B cell (primary cell): ENCODE data around the gene SPCS1. TPM values are rescaled to one million over a fixed set of nuclear protein-coding genes. Genes with fewer than 3 reads are reported as not detected.

Experiments used
- ATAC-seq: fragments of 200-7000 bp; cut with Tn5 transposase; one replicate; pipeline ENCODE4 v1.10.0; 2021; ENCODE audit warnings: low read depth, mild to moderate bottlenecking, moderate number of reproducible peaks, moderate library complexity
- CTCF ChIA-PET: fragments of 350-600 bp; sonication (Branson Sonifier 250); formaldehyde crosslinking; loops from one replicate; lab custom pipeline; 2021; ENCODE audit warnings: antibody characterized with exemption, inconsistent platforms; lab: Charles Lee
- POLR2A ChIA-PET: fragments of 350-600 bp; sonication (Branson Sonifier 250); formaldehyde crosslinking; loops from one replicate; lab custom pipeline; 2021; ENCODE audit warnings: antibody characterized with exemption; lab: Charles Lee
- DNase-seq: peaks from one replicate; pipeline ENCODE4 v3.0.0; 2013
- H2AFZ ChIP-seq: 2 replicates; pipeline ENCODE4 v1.6.1; 2012; ENCODE audit warnings: mild to moderate bottlenecking, low read depth, low read length; ENCODE audit not compliant: insufficient read depth, poor library complexity, severe bottlenecking
- H3K27ac ChIP-seq, 2 donors: 1 replicate in 1 of 2; 2 replicates in 1 of 2; pipeline ENCODE4 v1.5.1; 2012 to 2013; ENCODE audit warnings: low read length in 2 of 2, mild to moderate bottlenecking in 2 of 2, moderate library complexity in 1 of 2
- H3K27me3 ChIP-seq, 4 experiments: fragments of 200-600 bp in 1 of 4; sonication (generic) in 1 of 4; replicated peaks in 1 of 4; 1 replicate in 2 of 4; 2 replicates in 2 of 4; pipeline versions ENCODE4 v1.6.1 to v1.7.0; 2013 to 2016; ENCODE audit warnings: low read length in 3 of 4, mild to moderate bottlenecking in 2 of 4, mixed read lengths in 1 of 4, moderate library complexity in 1 of 4; ENCODE audit not compliant: insufficient read depth in 4 of 4, control insufficient read depth in 3 of 4; ENCODE audit errors: control extremely low read depth in 1 of 4
- H3K36me3 ChIP-seq, 2 experiments: replicated peaks in 1 of 2; 1 replicate in 1 of 2; 2 replicates in 1 of 2; pipeline versions ENCODE4 v1.6.1 to v1.7.1; 2013; ENCODE audit warnings: low read length in 1 of 2; ENCODE audit not compliant: insufficient read depth in 2 of 2, control insufficient read depth in 1 of 2; ENCODE audit errors: control extremely low read depth in 1 of 2, extremely low read depth in 1 of 2
- H3K4me1 ChIP-seq, 2 donors: fragments of 200-600 bp in 1 of 2; sonication (generic) in 1 of 2; 1 replicate in 1 of 2; 2 replicates in 1 of 2; pipeline versions ENCODE4 v1.5.1 to v1.6.1; 2013 to 2017; ENCODE audit warnings: low read length in 2 of 2; ENCODE audit not compliant: control insufficient read depth in 2 of 2, insufficient read depth in 2 of 2
- H3K4me2 ChIP-seq: replicated peaks from 2 replicates; pipeline ENCODE3; 2012; ENCODE audit warnings: mild to moderate bottlenecking, low read depth, low read length; ENCODE audit not compliant: poor library complexity, severe bottlenecking
- H3K4me3 ChIP-seq, 5 experiments: fragments of 200-600 bp in 1 of 5; sonication (generic) in 1 of 5; 1 replicate in 3 of 5; 2 replicates in 2 of 5; pipeline versions ENCODE4 v1.5.1 to v1.7.0; 2011 to 2016; ENCODE audit warnings: low read length in 4 of 5, mild to moderate bottlenecking in 4 of 5, low read depth in 2 of 5, control low read depth in 1 of 5, moderate library complexity in 1 of 5; ENCODE audit not compliant: insufficient read depth in 1 of 5; ENCODE audit errors: control extremely low read depth in 1 of 5, extremely low read depth in 1 of 5
- H3K79me2 ChIP-seq: fragments of 200-600 bp; sonication (generic); one replicate; pipeline ENCODE4 v1.6.0; 2016; ENCODE audit warnings: low read length; ENCODE audit not compliant: control insufficient read depth, insufficient read depth
- H3K9ac ChIP-seq: fragments of 200-600 bp; sonication (generic); 2 replicates; pipeline ENCODE4 v1.6.1; 2017; ENCODE audit warnings: mild to moderate bottlenecking, low read length, moderate library complexity
- H3K9me3 ChIP-seq, 3 donors: one replicate each; pipeline versions ENCODE4 v1.6.1 to v1.7.1; 2013; ENCODE audit warnings: low read length in 2 of 3; ENCODE audit not compliant: control insufficient read depth in 2 of 3, insufficient read depth in 1 of 3; ENCODE audit errors: control extremely low read depth in 1 of 3
- H4K20me1 ChIP-seq: 2 replicates; pipeline ENCODE4 v1.6.0; 2012; ENCODE audit warnings: mild to moderate bottlenecking, low read length; ENCODE audit not compliant: insufficient read depth, control insufficient read depth, poor library complexity, severe bottlenecking
- H3K27ac Mint-ChIP-seq: one replicate; pipeline ENCODE4 v1.8.0; 2021; ENCODE audit warnings: mixed read lengths
- H3K27me3 Mint-ChIP-seq: one replicate; pipeline ENCODE4 v1.8.0; 2021; ENCODE audit warnings: mixed read lengths
- H3K4me1 Mint-ChIP-seq: one replicate; pipeline ENCODE4 v1.8.0; 2021; ENCODE audit warnings: mixed read lengths
- H3K4me3 Mint-ChIP-seq: one replicate; pipeline ENCODE4 v1.8.0; 2021; ENCODE audit warnings: mixed read lengths
- H3K9me3 Mint-ChIP-seq: one replicate; pipeline ENCODE4 v1.8.0; 2022; ENCODE audit warnings: mixed read lengths; ENCODE audit not compliant: insufficient read depth
- EZH2 ChIP-seq: IDR thresholded peaks from 2 replicates; pipeline ENCODE4 v1.6.1; 2012; ENCODE audit warnings: borderline replicate concordance, low read depth, mild to moderate bottlenecking, moderate library complexity, low read length; ENCODE audit not compliant: insufficient read depth, poor library complexity, severe bottlenecking
- WGBS: methylation state at CpG from one replicate; pipeline ENCODE4 v1.1.5; 2013; ENCODE audit warnings: missing lambda C conversion rate; ENCODE audit not compliant: insufficient coverage; 5-methylcytosine and 5-hydroxymethylcytosine counted together
- intact Hi-C: fragments of 100-400 bp; cut with micrococcal nuclease; formaldehyde crosslinking; loops from one replicate; pipeline ENCODE4 v1.10.0; 2022
- polyA plus RNA-seq: library from polyadenylated mRNA; depleted of rRNA; stranded (reverse); fragments of >200 nt; gene quantifications from 2 replicates; pipeline ENCODE4 v1.2.3, GENCODE V29; 2012
- total RNA-seq, 2 donors: library from RNA; stranded (reverse); fragments of 120-200 nt in 1 of 2; gene quantifications; 1 replicate in 1 of 2; 2 replicates in 1 of 2; pipeline versions ENCODE4 v1.2.3 to v1.2.4, GENCODE V29; 2013 to 2022
- TF ChIP-seq, protein P1 (sequence below): fragments of 200-600 bp; IDR thresholded peaks from one replicate; pipeline ENCODE4 v1.8.0; 2022; ENCODE audit warnings: antibody characterized with exemption, mild to moderate bottlenecking

Gene SPCS1
- total and polyA plus RNA-seq, 2 donors (not counting 1 experiment from before 2014, with no cell fraction given) = 64.5 to 82.2 TPM

DNA sequence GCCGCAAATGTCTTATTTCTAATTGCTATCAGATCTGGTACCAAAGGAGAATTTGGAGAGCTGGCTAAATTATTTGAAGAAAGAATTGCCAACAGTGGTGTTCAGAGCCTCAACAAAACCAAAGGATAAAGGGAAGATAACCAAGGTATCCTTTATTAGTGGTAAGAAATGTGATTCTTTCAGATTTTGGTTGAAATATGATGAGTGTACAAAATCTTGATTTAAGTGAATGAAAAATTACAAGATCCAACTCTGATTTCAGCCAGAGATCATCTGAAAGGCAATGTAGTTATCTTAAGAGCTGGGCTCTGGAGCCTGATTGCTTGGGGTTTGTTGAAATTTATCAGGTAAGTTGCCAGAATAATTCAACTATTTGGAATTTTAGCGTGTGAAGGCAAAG lies 15.3 kb upstream of the SPCS1 start:
- no peak overlapping the region for H3K4me3 Mint-ChIP-seq
- H3K27ac Mint-ChIP-seq = no peak overlapping the region
- H3K4me1 Mint-ChIP-seq = peaks cover 15% of the 10 kb centered on the region
- ChIA-PET CTCF (no interaction called here), POLR2A (no interaction called here)
- H3K36me3 ChIP-seq = peaks cover 6 to 79% of the 10 kb centered on the region in 2 experiments
- H3K4me1 ChIP-seq = peaks cover 10 to 11% of the 10 kb centered on the region in 2 donors
- no peak for TF ChIP-seq EZH2
- TF ChIP-seq, protein P1, sequence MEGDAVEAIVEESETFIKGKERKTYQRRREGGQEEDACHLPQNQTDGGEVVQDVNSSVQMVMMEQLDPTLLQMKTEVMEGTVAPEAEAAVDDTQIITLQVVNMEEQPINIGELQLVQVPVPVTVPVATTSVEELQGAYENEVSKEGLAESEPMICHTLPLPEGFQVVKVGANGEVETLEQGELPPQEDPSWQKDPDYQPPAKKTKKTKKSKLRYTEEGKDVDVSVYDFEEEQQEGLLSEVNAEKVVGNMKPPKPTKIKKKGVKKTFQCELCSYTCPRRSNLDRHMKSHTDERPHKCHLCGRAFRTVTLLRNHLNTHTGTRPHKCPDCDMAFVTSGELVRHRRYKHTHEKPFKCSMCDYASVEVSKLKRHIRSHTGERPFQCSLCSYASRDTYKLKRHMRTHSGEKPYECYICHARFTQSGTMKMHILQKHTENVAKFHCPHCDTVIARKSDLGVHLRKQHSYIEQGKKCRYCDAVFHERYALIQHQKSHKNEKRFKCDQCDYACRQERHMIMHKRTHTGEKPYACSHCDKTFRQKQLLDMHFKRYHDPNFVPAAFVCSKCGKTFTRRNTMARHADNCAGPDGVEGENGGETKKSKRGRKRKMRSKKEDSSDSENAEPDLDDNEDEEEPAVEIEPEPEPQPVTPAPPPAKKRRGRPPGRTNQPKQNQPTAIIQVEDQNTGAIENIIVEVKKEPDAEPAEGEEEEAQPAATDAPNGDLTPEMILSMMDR = no peak
- H3K9ac ChIP-seq = no peak overlapping the region
- peaks cover 25% of the 10 kb centered on the region for H4K20me1 ChIP-seq
- no peaks in the 10 kb centered on the region for H3K27me3 ChIP-seq
- WGBS = 91% methylated on average over 2 of the region's 2 CpGs
- intact Hi-C loops = no loop called here
- no peak overlapping the region for H3K4me2 ChIP-seq
- peaks cover 22% of the 10 kb centered on the region for H3K79me2 ChIP-seq
- no peaks in the 10 kb centered on the region for H3K9me3 Mint-ChIP-seq
- H2AFZ ChIP-seq = no peak overlapping the region
- no peak overlapping the region for H3K4me3 ChIP-seq
- peak overlapping the region in 1 of 2 donors; percentile 20 for H3K27ac ChIP-seq
- H3K9me3 ChIP-seq = no peaks in the 10 kb centered on the region
- no peaks in the 10 kb centered on the region for H3K27me3 Mint-ChIP-seq
- ATAC-seq = no peak
- no peak for DNase-seq

DNA sequence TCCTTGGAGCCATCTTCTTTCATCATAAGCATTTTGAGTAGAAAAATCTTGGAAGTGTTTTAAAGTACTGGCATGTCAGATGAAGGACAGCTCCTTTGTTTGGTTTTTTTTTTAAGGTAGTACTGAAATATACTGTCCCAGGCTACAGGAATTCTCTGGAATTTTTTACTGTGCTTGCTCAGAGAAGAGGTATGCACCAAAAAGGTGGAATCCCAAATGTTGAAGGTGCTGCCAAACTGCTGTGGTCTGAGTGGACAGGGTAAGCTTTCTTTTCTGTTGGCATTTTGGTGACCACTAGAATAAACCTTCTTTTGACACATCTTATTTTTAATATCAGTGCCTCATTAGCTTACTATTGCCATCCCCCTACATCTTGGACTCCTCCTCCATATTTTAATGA lies 12.8 kb upstream of the SPCS1 start:
- H3K27ac ChIP-seq = no peak overlapping the region
- no peaks in the 10 kb centered on the region for H3K9me3 ChIP-seq
- no peak overlapping the region for H3K9ac ChIP-seq
- H4K20me1 ChIP-seq = peaks cover 8% of the 10 kb centered on the region
- H2AFZ ChIP-seq = no peak overlapping the region
- H3K27ac Mint-ChIP-seq = no peak overlapping the region
- H3K4me1 Mint-ChIP-seq = peaks cover 9% of the 10 kb centered on the region
- H3K79me2 ChIP-seq = peaks cover under 1% of the 10 kb centered on the region
- no peaks in the 10 kb centered on the region for H3K27me3 Mint-ChIP-seq
- no peaks in the 10 kb centered on the region for H3K27me3 ChIP-seq
- no peak overlapping the region for H3K4me3 Mint-ChIP-seq
- no peak overlapping the region for H3K4me2 ChIP-seq
- peaks cover 9 to 91% of the 10 kb centered on the region in 2 experiments for H3K36me3 ChIP-seq
- intact Hi-C loops = no loop called here
- H3K9me3 Mint-ChIP-seq = no peaks in the 10 kb centered on the region
- DNase-seq (no peak), ATAC-seq (no peak)
- no peak overlapping the region for H3K4me3 ChIP-seq
- CTCF ChIA-PET = interaction anchor here (0.6 kb wide), 1 partner anchor 281 kb away, joined by 3 read pairs; no protein-coding TSS in a partner anchor
- TF ChIP-seq, protein P1 = no peak
- TF ChIP-seq EZH2 = no peak
- POLR2A ChIA-PET = no interaction called here
- peaks cover 0 to 10% of the 10 kb centered on the region in 2 donors for H3K4me1 ChIP-seq
